Pulmonary artery endothelial cell (primary cell): Measurements from ENCODE around the gene SRGAP1. TPM values are rescaled to one million over a fixed set of nuclear protein-coding genes. Genes with fewer than 3 reads are reported as not detected.

Experiments
- DNase-seq: peaks from one replicate; pipeline ENCODE4 v3.0.0-alpha.2; 2011; ENCODE audit warnings: low read depth, low spot score
- total RNA-seq: library from RNA; depleted of rRNA; stranded (reverse); fragments of >200 nt; gene quantifications from 2 replicates; pipeline ENCODE4 v1.2.3, GENCODE V29; 2014

The SRGAP1 gene
- total RNA-seq, 1 donor from 2014 or later: 1.8 TPM

GRCh38 chr12:63965936-63966605 lies 121.6 kb downstream of the SRGAP1 start:
- no peak for DNase-seq

- DNase-seq: no peak
These were observed 122.1 kb downstream of the SRGAP1 start for GRCh38 chr12:63966606-63966975.

DNA sequence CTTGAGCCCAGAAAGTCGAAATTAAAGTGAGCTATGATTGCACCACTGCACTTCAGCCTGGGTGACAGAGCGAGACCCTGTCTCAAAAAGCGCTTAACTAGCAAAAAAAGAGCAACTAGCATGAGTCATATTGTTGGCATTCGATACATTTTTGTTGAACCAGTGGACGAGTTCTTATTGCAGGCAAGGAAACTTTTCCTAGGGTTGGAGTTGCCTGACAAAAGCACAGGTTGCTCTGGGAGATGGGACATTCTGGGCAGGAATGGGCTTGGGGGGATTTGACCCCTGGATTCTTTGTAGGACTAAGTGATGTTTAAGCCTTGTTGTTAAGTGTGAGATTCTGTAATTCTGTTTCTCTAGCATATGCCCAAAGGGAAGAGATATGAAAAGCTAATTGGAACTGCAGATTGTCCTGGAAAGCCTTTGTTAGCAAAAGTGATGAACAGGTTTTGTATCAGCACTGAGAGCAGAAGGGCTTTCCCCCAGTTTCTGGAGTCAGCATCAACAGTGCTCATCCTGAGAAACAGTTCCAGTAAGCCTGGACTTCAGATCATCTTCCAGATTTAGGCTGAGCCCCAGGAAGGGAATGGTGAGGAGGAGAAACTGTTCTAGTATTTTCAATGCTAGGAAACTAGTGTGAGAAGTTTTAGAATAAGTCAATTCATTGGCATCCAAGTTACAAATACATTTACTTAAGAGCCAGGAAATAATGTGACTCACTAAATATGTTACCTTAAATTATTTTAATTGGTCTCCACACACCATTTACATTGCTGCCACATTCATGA lies 123.1 kb downstream of the SRGAP1 start:
- no peak for DNase-seq

DNA sequence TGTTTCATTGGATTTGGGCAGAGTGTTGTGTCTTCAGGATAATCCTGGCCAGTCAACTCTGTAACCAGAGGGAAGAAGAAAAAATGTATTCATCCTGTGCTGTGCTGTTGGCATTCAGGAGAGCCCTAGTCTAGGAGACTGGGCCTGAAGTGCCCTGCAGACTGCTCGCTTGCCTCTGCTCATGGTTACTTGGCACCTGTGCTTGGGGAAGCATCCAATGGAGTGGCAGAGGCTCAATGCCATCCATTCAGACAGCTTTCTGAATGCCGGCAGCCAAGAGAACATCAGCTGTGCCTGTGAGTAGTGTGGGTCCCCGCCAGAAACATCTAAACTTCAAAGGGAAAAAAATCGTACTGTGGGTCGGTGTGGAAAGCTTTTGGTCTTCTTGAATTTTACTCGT lies 124.2 kb downstream of the SRGAP1 start:
- no peak for DNase-seq

DNA sequence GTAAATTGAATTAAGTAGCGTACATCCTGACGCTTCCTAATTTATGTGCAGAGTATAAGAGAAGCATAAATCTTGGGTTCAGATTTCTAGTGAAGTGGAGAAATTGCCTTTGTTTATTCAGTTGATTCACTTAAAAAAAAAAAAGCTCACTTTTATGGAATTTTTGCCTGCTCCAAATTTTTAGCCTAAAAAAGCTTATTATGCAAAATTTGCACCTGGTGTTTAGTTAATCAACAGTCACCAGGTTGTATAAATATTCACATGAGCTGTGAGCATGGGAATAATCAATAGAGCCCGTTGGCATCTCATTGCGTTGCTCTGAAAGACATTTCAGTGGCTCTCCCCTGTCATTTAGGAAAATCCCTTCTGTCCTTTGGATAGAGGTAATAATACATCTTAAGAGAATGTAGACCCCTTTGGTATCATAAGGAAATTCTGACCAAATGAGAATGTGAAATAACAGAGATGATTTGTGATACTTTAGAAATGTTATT lies 132.4 kb downstream of the SRGAP1 start:
- DNase-seq: no peak

GRCh38 chr12:63977441-63977840 lies 132.9 kb downstream of the SRGAP1 start:
- DNase-seq: no peak

- peak; percentile 37 for DNase-seq
These were observed 134.0 kb downstream of the SRGAP1 start for GRCh38 chr12:63978519-63978918.

DNA sequence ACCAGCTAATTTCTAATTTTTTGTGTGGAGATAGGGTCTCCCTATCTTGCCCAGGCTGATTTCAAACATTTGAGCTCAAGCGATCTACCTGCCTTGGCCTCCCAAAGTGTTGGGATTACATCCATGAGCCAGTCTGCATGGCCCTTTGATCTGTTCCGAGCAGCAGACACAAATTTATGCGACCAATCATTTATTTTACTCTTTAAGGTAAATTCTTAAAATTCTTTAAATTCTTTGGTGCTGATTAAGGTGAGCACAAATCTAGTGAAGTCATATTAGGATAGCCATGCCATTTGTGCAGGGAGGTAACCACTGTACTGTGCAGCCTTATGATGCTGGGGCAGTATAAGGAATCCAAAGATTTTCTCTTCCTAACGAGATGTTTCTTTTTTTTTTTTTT lies 135.7 kb downstream of the SRGAP1 start:
- DNase-seq: no peak

GRCh38 chr12:63981343-63981742 lies 136.8 kb downstream of the SRGAP1 start:
- no peak for DNase-seq

GRCh38 chr12:63982604-63983295 lies 138.2 kb downstream of the SRGAP1 start:
- DNase-seq: no peak

DNA sequence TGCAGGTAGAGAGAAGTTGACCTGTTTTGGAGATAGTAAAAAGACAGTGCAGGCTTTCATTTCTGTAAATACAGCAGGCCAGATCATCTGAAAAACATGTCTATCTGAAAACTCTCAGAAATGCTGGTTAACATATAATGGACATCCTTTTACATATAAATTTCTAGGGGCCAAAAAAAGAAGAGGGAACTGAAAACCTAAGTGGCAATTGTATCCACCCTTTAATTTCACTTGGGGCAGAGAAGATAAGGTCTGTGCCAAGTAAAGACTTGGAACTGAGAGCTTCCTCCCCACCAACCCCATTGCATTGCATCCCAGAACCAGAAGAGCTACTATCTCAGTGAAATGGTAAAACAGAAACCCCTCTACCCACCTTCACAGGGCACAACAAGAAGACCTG lies 141.0 kb downstream of the SRGAP1 start:
- no peak for DNase-seq

DNA sequence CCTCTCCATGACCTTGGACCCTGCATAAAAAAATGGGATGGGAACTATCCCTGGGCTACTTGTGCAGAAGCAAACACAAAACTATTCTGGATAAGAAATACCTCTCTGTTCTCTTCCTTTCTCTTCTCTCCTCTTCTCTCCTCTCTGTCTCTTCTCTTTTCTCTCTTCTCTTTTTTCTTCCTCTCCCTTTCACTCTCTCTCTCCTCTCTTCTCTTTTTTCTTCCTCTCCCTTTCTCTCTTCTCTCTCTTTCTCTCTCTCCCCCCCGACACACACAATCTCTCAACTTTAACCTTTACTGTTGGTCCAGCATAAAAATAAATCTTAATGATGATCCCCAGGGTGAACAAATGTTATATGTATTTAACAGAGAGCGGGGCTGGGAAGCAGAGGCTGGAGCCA lies 141.4 kb downstream of the SRGAP1 start:
- no peak for DNase-seq

DNA sequence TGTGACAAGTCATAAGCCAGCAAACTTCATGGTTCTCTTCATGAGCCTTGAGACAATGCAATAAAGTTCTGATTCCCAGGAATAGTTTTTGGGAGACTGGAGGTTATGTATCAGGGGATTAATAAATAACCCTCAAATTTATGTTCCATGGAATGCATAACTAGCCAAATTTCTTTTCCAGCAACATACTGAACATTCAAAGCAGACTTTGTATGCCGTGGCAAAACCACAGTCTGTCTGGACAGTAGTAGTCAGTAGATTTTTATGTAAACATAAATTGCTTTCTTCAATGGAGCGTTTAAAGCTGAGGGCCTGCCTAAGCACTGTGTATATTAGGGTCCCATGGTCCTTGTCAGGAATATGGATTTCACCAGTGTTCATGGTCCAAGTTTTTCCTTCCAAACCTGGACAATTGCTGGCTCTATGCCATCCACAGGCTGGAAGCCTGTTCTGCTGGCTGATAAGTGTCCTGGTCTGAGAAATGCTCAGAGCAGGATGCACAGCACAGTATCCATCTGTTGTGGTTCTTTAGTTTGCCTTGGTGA lies 144.9 kb downstream of the SRGAP1 start:
- DNase-seq: peak; percentile 4

DNA sequence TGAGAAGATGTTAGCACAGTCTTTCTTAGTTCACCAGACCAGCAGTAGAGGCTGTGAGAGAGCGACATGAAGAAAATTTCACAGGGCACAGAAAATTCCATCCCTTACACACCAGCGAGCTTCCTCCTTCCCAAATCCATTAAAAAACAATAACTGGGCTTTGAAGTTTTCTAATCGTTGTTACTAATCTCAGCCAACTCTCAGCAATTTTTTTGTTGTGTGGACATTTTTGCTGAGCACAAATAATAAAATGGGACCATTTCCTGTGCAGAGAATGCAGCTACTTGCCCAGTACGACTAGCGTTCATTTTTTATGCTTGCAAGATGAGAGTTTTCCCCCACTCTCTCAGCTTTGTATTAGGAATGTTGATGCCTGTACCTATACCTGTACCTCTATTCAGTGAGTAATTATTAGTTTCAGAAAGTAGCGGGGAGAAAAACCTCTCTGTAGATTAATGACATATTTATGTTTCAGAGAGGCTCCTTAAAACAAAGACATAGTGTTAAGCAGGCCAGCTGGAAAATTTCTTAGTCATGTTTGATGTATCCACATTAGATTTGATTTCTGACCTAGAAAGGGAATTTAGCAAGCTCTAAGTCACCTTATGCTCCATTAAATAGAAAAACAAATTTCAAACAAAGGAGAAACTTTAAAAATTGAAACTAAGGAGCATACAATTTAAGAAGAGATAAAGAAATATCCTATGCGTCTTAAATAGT lies 146.5 kb downstream of the SRGAP1 start:
- no peak for DNase-seq

DNA sequence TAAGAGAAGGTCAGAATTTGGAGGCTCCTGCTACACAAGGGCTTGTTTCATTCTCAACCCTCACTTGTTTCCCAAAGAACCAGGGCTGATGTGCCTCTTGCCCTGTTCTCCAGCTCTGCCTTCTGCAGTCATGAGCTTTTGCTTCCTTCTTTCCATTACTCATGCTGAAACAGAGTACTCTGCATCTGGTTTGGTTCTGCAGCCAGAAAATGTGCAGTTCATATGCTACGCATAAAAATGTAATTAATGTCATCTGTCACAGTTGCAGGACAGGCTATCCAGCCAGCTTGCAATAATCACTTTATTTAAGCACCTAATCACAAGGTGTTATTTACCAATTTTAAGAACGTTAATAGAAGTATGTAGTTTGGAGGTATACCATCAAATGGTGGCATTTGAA lies 150.2 kb downstream of the SRGAP1 start:
- no peak for DNase-seq

DNA sequence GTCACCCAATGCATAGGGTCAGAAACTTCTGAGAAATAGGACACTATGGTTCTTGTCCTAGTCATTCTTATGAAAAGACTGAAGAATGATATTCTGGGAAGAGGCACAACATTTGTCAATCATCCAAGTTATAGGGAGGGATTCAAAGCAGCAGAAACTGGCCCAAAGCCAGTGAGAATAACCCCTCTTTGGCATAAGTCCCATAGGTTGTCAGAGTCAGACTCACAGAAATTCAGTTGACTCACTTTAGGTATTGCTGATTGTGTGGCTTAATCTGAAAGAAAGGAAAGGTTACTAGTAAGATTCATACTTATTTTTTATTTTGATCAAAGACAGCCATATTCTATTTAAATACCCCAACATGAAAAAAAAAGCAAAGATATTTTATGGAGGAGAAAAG lies 151.0 kb downstream of the SRGAP1 start:
- no peak for DNase-seq

- DNase-seq: no peak
These were observed 152.1 kb downstream of the SRGAP1 start for GRCh38 chr12:63996556-63996955.

DNA sequence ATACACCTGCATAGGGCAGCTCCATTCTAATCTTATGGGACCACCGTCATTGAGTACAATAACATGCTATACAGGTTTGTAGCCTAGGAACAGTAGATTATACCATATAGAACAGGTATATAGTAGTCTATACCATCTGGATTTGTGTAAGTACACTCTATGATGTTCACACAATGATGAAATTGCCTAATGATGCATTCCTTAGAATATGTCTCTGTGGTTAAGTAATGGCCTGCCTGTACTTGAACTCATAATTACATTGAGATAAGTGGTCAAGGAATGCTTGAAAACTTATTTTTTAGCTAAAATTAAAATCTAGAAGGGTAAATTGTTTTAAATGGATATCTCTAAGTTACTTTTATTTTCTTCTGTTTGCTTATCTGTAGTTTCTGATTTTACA lies 152.7 kb downstream of the SRGAP1 start:
- DNase-seq: no peak

- DNase-seq: no peak
These were observed 154.1 kb downstream of the SRGAP1 start for GRCh38 chr12:63998584-63998983.

DNA sequence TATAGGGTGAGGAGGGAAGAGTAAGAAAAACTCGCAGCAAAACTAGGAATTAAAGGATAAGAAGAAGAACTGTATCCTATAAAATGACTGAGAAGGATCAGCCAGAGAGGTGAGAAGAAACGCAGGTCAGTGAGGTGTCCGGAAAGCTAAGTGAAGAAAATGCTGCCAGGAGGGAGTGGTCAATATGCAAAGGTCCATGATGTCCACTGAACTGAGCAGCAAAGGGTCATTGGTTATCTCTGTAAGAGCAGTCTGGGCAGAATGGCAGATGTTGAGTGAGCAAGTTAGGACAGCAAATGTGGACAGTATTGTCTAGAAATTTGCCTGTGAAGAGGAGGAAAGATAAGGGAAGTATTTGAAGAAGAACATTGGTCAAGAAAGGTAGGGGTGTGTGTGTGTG lies 155.4 kb downstream of the SRGAP1 start:
- DNase-seq: no peak

GRCh38 chr12:64001439-64001838 lies 156.9 kb downstream of the SRGAP1 start:
- no peak for DNase-seq
